ACC112 (cell line): ENCODE results near the gene L3MBTL2.

ENCODE experiments used
- H2AFZ ChIP-seq: fragments of 200-600 bp; sonication (generic); one replicate; pipeline ENCODE4 v1.6.0; 2017; ENCODE audit warnings: antibody characterized with exemption, low read length; ENCODE audit not compliant: unreplicated experiment
- H3K27ac ChIP-seq: fragments of 200-600 bp; sonication (generic); 2 replicates; pipeline ENCODE4 v1.5.1; 2014; ENCODE audit warnings: low read depth, mild to moderate bottlenecking, antibody characterized with exemption, low read length, moderate library complexity
- H3K27me3 ChIP-seq: fragments of 200-600 bp; sonication (generic); 2 replicates; pipeline ENCODE4 v1.6.1; 2014; ENCODE audit warnings: mild to moderate bottlenecking, antibody characterized with exemption, low read length, moderate library complexity, mixed read lengths; ENCODE audit not compliant: insufficient read depth
- H3K36me3 ChIP-seq: fragments of 200-600 bp; sonication (generic); 2 replicates; pipeline ENCODE4 v1.6.1; 2016; ENCODE audit warnings: mild to moderate bottlenecking, antibody characterized with exemption, low read length, moderate library complexity, mixed read lengths; ENCODE audit not compliant: insufficient read depth
- H3K4me1 ChIP-seq: fragments of 200-600 bp; sonication (generic); one replicate; pipeline ENCODE4 v1.6.1; 2016; ENCODE audit warnings: low read length, mixed read lengths; ENCODE audit not compliant: insufficient read depth, unreplicated experiment, control insufficient read depth
- H3K4me3 ChIP-seq: fragments of 200-600 bp; sonication (generic); 2 replicates; pipeline ENCODE4 v1.5.1; 2014; ENCODE audit warnings: mild to moderate bottlenecking, low read depth, low read length
- H3K79me2 ChIP-seq: fragments of 200-600 bp; sonication (generic); one replicate; pipeline ENCODE4 v1.6.0; 2016; ENCODE audit warnings: low read length; ENCODE audit not compliant: control insufficient read depth, unreplicated experiment, insufficient read depth

Gene L3MBTL2

DNA sequence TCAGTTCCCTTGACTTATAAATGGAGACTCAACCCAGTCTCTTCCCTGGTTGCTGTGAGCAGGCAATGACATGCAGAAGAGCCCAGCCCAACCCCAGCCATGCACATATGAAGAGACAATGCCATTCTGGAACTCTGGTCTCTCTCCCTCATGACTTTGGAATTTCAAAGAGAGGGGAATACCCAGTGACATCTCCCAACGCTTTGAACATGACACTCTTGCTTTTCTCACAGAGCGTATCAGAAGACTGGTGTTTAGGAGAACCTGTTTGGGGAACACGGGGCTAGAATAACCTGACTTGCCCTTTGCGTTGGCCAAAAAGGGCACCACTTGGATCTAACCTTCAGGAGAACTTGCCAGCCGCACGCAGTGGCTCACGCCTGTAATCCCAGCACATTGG lies 68.0 kb downstream of the L3MBTL2 start:
- peaks cover 6% of the 10 kb centered on the region for H3K79me2 ChIP-seq
- H3K27ac ChIP-seq = no peak overlapping the region
- H3K27me3 ChIP-seq = no peaks in the 10 kb centered on the region
- H2AFZ ChIP-seq = no peak overlapping the region
- peaks cover 14% of the 10 kb centered on the region; the same call in 1 of the 2 replicates for H3K36me3 ChIP-seq
- H3K4me1 ChIP-seq = no peaks in the 10 kb centered on the region
- H3K4me3 ChIP-seq = no peak overlapping the region

DNA sequence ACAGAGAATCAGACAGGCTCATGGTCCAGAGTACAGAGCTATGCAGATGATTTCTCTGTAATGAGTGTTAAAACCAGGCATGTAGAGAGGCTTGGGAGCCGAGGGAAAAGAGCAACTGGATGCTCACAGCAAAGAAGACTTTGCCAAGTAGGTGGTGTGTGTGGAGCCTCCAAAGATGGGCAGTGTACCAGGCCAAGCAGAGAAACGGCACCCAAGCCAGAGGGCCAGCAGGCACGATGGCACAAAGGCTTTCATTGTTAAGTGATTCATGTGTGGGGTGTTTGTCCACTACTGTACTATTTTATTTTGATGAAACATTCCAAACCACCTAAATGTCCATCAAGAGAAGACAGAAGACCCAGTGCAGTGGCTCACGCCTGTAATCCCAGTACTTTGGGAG lies 69.7 kb downstream of the L3MBTL2 start:
- Histone ChIP-seq H3K27ac (no peak overlapping the region), H3K79me2 (peaks cover 9% of the 10 kb centered on the region), H3K4me1 (no peaks in the 10 kb centered on the region), H3K4me3 (no peak overlapping the region), H3K36me3 (peaks cover 10% of the 10 kb centered on the region; the same call in 1 of the 2 replicates), H2AFZ (no peak overlapping the region), H3K27me3 (no peaks in the 10 kb centered on the region)

DNA sequence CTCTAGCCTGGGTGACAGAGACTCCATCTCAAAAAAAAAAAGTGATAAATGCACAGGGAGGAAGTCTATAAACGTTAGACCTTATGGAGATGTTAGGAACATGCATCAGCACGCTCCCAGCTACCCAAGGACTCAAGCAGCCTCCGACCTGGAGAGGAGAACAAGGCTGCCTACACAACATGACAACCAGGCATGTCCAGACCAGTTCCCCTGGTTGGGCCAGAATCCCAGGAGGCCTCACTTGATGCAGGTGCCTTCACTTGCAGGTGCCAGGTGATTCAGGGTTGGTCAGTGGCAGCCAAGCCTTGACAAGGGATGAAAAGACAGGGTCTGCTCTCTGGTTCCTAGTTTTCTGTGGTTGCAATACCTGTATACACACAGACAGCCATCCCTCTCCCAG lies 75.0 kb downstream of the L3MBTL2 start:
- H3K4me1 ChIP-seq = peaks cover 12% of the 10 kb centered on the region
- peaks cover 18% of the 10 kb centered on the region for H3K36me3 ChIP-seq
- H3K4me3 ChIP-seq = no peak overlapping the region
- H3K27ac ChIP-seq = no peak overlapping the region
- H3K27me3 ChIP-seq = no peaks in the 10 kb centered on the region
- peaks cover 53% of the 10 kb centered on the region for H3K79me2 ChIP-seq
- H2AFZ ChIP-seq = no peak overlapping the region

DNA sequence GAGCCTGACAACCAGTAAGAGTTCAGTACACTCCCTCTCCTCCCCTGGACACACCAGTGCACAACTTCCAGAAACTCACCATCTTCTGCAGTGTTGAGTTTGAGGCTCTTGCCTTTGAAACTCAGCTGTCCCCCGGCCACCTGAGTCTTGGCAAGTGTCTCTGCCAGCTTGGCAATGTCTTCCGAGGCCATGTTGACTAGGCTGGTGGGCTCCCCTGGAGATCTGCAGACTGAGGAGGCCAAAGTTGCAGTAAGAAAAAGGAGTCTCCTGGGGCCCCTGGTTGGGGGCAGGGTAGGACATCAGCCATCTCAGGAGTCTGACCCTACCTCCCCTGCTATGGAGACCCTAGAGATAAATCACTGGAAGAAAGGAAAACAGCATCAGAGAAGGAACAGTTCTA lies 75.7 kb downstream of the L3MBTL2 start:
- Histone ChIP-seq H3K4me3 (no peak overlapping the region), H3K4me1 (peaks cover 12% of the 10 kb centered on the region), H3K79me2 (peaks cover 54% of the 10 kb centered on the region), H3K27me3 (no peaks in the 10 kb centered on the region), H3K36me3 (peaks cover 16% of the 10 kb centered on the region), H3K27ac (no peak overlapping the region), H2AFZ (no peak overlapping the region)
